Tibial nerve (tissue), 4 donors: ENCODE results near the gene CACNA1G. TPM values are rescaled to one million over a fixed set of nuclear protein-coding genes. Genes with fewer than 3 reads are reported as not detected.
A peak's percentile ranks its signal among the peaks of the same experiment; 100 is the strongest.

Experiments
- DNase-seq, 2 donors: peaks; one replicate each; pipeline ENCODE4 v3.0.0-alpha.2; 2019; ENCODE audit warnings: low spot score in 2 of 2
- H3K27ac ChIP-seq, 4 donors: fragments of 200-600 bp; sonication (generic) in 3 of 4; one replicate each; pipeline ENCODE4 v1.5.1; 2017 to 2019; ENCODE audit warnings: mild to moderate bottlenecking in 1 of 4
- H3K27me3 ChIP-seq, 2 donors: fragments of 200-600 bp; sonication (generic) in 1 of 2; one replicate each; pipeline versions ENCODE4 v1.5.1 to v1.6.0; 2017 to 2019
- H3K36me3 ChIP-seq, 3 donors: fragments of 200-600 bp; sonication (generic); one replicate each; pipeline ENCODE4 v1.5.1; 2018 to 2019
- H3K4me1 ChIP-seq, 4 donors: fragments of 200-600 bp; sonication (generic) in 3 of 4; one replicate each; pipeline ENCODE4 v1.5.1; 2017 to 2019
- H3K4me3 ChIP-seq, 4 donors: fragments of 200-600 bp; sonication (generic) in 3 of 4; one replicate each; pipeline ENCODE4 v1.5.1; 2017 to 2019; ENCODE audit warnings: mild to moderate bottlenecking in 1 of 4, moderate library complexity in 1 of 4
- H3K9me3 ChIP-seq, 4 donors: fragments of 200-600 bp; sonication (generic) in 3 of 4; one replicate each; pipeline ENCODE4 v1.5.1; 2017 to 2019
- EP300 ChIP-seq, 2 donors: sonication (generic); formaldehyde crosslinking; IDR thresholded peaks; one replicate each; pipeline ENCODE4 v1.6.1; 2017; ENCODE audit warnings: antibody characterized with exemption in 2 of 2, mild to moderate bottlenecking in 1 of 2
- POLR2A ChIP-seq, 2 donors: fragments of 450-650 bp; IDR thresholded peaks; one replicate each; pipeline ENCODE4 v1.6.1; 2017; ENCODE audit warnings: antibody characterized with exemption in 2 of 2, mild to moderate bottlenecking in 2 of 2, moderate library complexity in 2 of 2
- WGBS, 2 donors: methylation state at CpG; one replicate each; pipeline ENCODE4 v1.1.5; 2018; 5-methylcytosine and 5-hydroxymethylcytosine counted together
- total RNA-seq, 4 donors: library from RNA; depleted of rRNA; stranded (reverse); fragments of >200 nt; gene quantifications; one replicate each; pipeline ENCODE4 v1.1.0, GENCODE V29; 2016
- TF ChIP-seq, protein P1 (sequence below), 5 experiments: fragments of 200-600 bp in 3 of 5; fragments of 450-650 bp in 2 of 5; sonication (generic) in 3 of 5; IDR thresholded peaks; one replicate each; pipeline ENCODE4 v1.5.1; 2016 to 2019; ENCODE audit warnings: antibody characterized with exemption in 5 of 5, mild to moderate bottlenecking in 3 of 5, moderate library complexity in 2 of 5

The CACNA1G gene
- total RNA-seq, 4 donors from 2014 or later = 0.21 to 2.2 TPM; not detected in 2

DNA sequence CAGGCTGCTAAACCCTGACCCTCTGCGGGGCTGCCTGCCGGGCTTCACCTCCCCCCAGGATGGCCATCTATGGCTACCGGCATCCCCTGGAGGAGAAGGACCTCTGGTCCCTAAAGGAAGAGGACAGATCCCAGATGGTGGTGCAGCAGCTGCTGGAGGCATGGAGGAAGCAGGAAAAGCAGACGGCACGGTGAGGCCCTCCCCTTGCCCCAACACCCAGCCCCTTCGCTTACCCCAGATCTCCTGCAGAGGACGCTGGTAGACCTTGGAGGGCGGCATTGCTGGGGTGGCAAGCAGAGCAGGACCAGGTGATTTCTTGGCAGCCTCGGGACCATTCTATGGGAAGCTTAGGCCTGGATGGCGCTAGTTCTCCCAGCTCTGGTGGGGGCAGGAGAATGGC lies 98.7 kb downstream of the CACNA1G start:
- DNase-seq = no peak
- H3K36me3 ChIP-seq = no peaks in the 10 kb centered on the region
- 77% methylated on average over 10 of the region's 10 CpGs for WGBS, 2 donors
- H3K27me3 ChIP-seq = no peaks in the 10 kb centered on the region
- peaks cover 0 to 25% (median 22%) of the 10 kb centered on the region in 4 donors for H3K4me1 ChIP-seq
- H3K27ac ChIP-seq = no peak overlapping the region
- H3K4me3 ChIP-seq = no peak overlapping the region
- TF ChIP-seq, protein P1, sequence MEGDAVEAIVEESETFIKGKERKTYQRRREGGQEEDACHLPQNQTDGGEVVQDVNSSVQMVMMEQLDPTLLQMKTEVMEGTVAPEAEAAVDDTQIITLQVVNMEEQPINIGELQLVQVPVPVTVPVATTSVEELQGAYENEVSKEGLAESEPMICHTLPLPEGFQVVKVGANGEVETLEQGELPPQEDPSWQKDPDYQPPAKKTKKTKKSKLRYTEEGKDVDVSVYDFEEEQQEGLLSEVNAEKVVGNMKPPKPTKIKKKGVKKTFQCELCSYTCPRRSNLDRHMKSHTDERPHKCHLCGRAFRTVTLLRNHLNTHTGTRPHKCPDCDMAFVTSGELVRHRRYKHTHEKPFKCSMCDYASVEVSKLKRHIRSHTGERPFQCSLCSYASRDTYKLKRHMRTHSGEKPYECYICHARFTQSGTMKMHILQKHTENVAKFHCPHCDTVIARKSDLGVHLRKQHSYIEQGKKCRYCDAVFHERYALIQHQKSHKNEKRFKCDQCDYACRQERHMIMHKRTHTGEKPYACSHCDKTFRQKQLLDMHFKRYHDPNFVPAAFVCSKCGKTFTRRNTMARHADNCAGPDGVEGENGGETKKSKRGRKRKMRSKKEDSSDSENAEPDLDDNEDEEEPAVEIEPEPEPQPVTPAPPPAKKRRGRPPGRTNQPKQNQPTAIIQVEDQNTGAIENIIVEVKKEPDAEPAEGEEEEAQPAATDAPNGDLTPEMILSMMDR (IDR thresholded peaks at IDR 0.05) = no peak
- TF ChIP-seq EP300 (IDR thresholded peaks at IDR 0.05) (no peak), POLR2A (IDR thresholded peaks at IDR 0.05) (no peak)
- H3K9me3 ChIP-seq = no peaks in the 10 kb centered on the region

- Histone ChIP-seq H3K4me3 (no peak overlapping the region), H3K9me3 (no peaks in the 10 kb centered on the region), H3K36me3 (no peaks in the 10 kb centered on the region), H3K27ac (peak overlapping the region in 3 of 4 donors; percentile 37 to 62 (median 57)), H3K27me3 (no peaks in the 10 kb centered on the region), H3K4me1 (peaks cover 0 to 25% (median 22%) of the 10 kb centered on the region in 4 donors)
- WGBS, 2 donors = 53 to 60% methylated on average over 11 of the region's 11 CpGs
- DNase-seq = no peak
- TF ChIP-seq EP300 (IDR thresholded peaks at IDR 0.05) (no peak), POLR2A (IDR thresholded peaks at IDR 0.05) (no peak)
- TF ChIP-seq, protein P1 (IDR thresholded peaks at IDR 0.05) = no peak
Measured at GRCh38 chr17:50660042-50660886, 99.7 kb downstream of the CACNA1G start.

GRCh38 chr17:50660887-50661345 lies 100.4 kb downstream of the CACNA1G start:
- DNase-seq = no peak
- Histone ChIP-seq H3K4me1 (peaks cover 0 to 25% (median 22%) of the 10 kb centered on the region in 4 donors), H3K27ac (peak overlapping the region in 3 of 4 donors; percentile 37 to 62 (median 57)), H3K27me3 (no peaks in the 10 kb centered on the region), H3K9me3 (no peaks in the 10 kb centered on the region), H3K36me3 (no peaks in the 10 kb centered on the region), H3K4me3 (no peak overlapping the region)
- no peak for TF ChIP-seq POLR2A (IDR thresholded peaks at IDR 0.05)
- TF ChIP-seq EP300 (IDR thresholded peaks at IDR 0.05) = no peak
- TF ChIP-seq, protein P1 (IDR thresholded peaks at IDR 0.05) = no peak
- WGBS, 2 donors = 78 to 84% methylated on average over 10 of the region's 10 CpGs

GRCh38 chr17:50661348-50661747 lies 100.8 kb downstream of the CACNA1G start:
- peak overlapping the region in 2 of 4 donors; percentile 57 to 62 for H3K27ac ChIP-seq
- H3K9me3 ChIP-seq = no peaks in the 10 kb centered on the region
- no peak for DNase-seq
- no peak overlapping the region for H3K4me3 ChIP-seq
- TF ChIP-seq, protein P1 (IDR thresholded peaks at IDR 0.05) = no peak
- no peak for TF ChIP-seq POLR2A (IDR thresholded peaks at IDR 0.05)
- no peak for TF ChIP-seq EP300 (IDR thresholded peaks at IDR 0.05)
- WGBS, 2 donors = 78 to 85% methylated on average over 5 of the region's 5 CpGs
- peaks cover 0 to 25% (median 22%) of the 10 kb centered on the region in 4 donors for H3K4me1 ChIP-seq
- no peaks in the 10 kb centered on the region for H3K27me3 ChIP-seq
- H3K36me3 ChIP-seq = no peaks in the 10 kb centered on the region

GRCh38 chr17:50661795-50662391 lies 101.4 kb downstream of the CACNA1G start:
- H3K27ac ChIP-seq = peak overlapping the region in 2 of 4 donors; percentile 57 to 62
- no peaks in the 10 kb centered on the region for H3K36me3 ChIP-seq
- WGBS, 2 donors = 53 to 54% methylated on average over 9 of the region's 9 CpGs
- peaks cover 0 to 25% (median 22%) of the 10 kb centered on the region in 4 donors for H3K4me1 ChIP-seq
- no peaks in the 10 kb centered on the region for H3K9me3 ChIP-seq
- H3K27me3 ChIP-seq = no peaks in the 10 kb centered on the region
- no peak for TF ChIP-seq POLR2A (IDR thresholded peaks at IDR 0.05)
- peak in 1 of 2 donors; percentile 51 for TF ChIP-seq EP300 (IDR thresholded peaks at IDR 0.05)
- TF ChIP-seq, protein P1 (IDR thresholded peaks at IDR 0.05) = no peak
- no peak overlapping the region for H3K4me3 ChIP-seq
- peak in 1 of 2 donors; percentile 25 for DNase-seq
